ENCODE results near the gene MIS12. TPM values are rescaled to one million over a fixed set of nuclear protein-coding genes. Genes with fewer than 3 reads are reported as not detected.

Gene MIS12
- total and polyA plus RNA-seq, 2 donors (not counting 1 experiment from before 2014, with no cell fraction given) = 20.9 to 41.1 TPM

- no peaks in the 10 kb centered on the region for H3K27me3 ChIP-seq (replicated peaks in 1 of 4; ENCODE audit: control extremely low read depth in 1 of 4, control insufficient read depth in 3 of 4, insufficient read depth in 4 of 4, low read length in 3 of 4)
- Mint-ChIP-seq H3K4me1 (peaks cover 16% of the 10 kb centered on the region), H3K27ac (no peak overlapping the region), H3K4me3 (no peak overlapping the region), H3K9me3 (ENCODE audit: insufficient read depth) (no peaks in the 10 kb centered on the region), H3K27me3 (no peaks in the 10 kb centered on the region)
- no peaks in the 10 kb centered on the region for H4K20me1 ChIP-seq (ENCODE audit: control insufficient read depth, insufficient read depth, low read length, poor library complexity, severe bottlenecking)
- DNase-seq (peak; percentile 27), ATAC-seq (ENCODE audit: low read depth) (no peak)
- TF ChIP-seq EZH2 (IDR thresholded peaks at IDR 0.05; ENCODE audit: borderline replicate concordance, insufficient read depth, low read depth, low read length, poor library complexity, severe bottlenecking) = no peak
- TF ChIP-seq, protein P1, sequence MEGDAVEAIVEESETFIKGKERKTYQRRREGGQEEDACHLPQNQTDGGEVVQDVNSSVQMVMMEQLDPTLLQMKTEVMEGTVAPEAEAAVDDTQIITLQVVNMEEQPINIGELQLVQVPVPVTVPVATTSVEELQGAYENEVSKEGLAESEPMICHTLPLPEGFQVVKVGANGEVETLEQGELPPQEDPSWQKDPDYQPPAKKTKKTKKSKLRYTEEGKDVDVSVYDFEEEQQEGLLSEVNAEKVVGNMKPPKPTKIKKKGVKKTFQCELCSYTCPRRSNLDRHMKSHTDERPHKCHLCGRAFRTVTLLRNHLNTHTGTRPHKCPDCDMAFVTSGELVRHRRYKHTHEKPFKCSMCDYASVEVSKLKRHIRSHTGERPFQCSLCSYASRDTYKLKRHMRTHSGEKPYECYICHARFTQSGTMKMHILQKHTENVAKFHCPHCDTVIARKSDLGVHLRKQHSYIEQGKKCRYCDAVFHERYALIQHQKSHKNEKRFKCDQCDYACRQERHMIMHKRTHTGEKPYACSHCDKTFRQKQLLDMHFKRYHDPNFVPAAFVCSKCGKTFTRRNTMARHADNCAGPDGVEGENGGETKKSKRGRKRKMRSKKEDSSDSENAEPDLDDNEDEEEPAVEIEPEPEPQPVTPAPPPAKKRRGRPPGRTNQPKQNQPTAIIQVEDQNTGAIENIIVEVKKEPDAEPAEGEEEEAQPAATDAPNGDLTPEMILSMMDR (IDR thresholded peaks at IDR 0.05) = no peak
- H3K79me2 ChIP-seq (ENCODE audit: control insufficient read depth, insufficient read depth, low read length) = no peaks in the 10 kb centered on the region
- no peak overlapping the region for H3K4me2 ChIP-seq (replicated peaks; ENCODE audit: low read depth, low read length, poor library complexity, severe bottlenecking)
- peaks cover 5 to 6% of the 10 kb centered on the region in 2 donors for H3K4me1 ChIP-seq (ENCODE audit: control insufficient read depth in 2 of 2, insufficient read depth in 2 of 2, low read length in 2 of 2)
- no peak overlapping the region for H3K4me3 ChIP-seq (ENCODE audit: control extremely low read depth in 1 of 5, extremely low read depth in 1 of 5, insufficient read depth in 1 of 5, low read depth in 2 of 5, low read length in 4 of 5)
- CTCF ChIA-PET = no interaction called here
- intact Hi-C loops (cut with micrococcal nuclease) = no loop called here
- no peak overlapping the region for H3K9ac ChIP-seq (ENCODE audit: low read length)
- no peak overlapping the region for H2AFZ ChIP-seq (ENCODE audit: insufficient read depth, low read depth, low read length, poor library complexity, severe bottlenecking)
- POLR2A ChIA-PET = no interaction called here
- H3K36me3 ChIP-seq (replicated peaks in 1 of 2; ENCODE audit: control extremely low read depth in 1 of 2, control insufficient read depth in 1 of 2, extremely low read depth in 1 of 2, insufficient read depth in 2 of 2, low read length in 1 of 2) = peaks cover 0 to 53% of the 10 kb centered on the region in 2 experiments
- no peak overlapping the region for H3K27ac ChIP-seq (ENCODE audit: low read length in 2 of 2)
- WGBS (ENCODE audit: insufficient coverage) = 92% methylated on average over 2 of the region's 5 CpGs
- peaks cover 0 to 4% (median 0%) of the 10 kb centered on the region in 3 donors for H3K9me3 ChIP-seq (ENCODE audit: control extremely low read depth in 1 of 3, control insufficient read depth in 2 of 3, insufficient read depth in 1 of 3, low read length in 2 of 3)
These were observed 29.9 kb downstream of the MIS12 start for GRCh38 chr17:5516060-5516792.

GRCh38 chr17:5522476-5522875 lies 36.1 kb downstream of the MIS12 start:
- H3K4me3 Mint-ChIP-seq = no peak overlapping the region
- CTCF ChIA-PET = no interaction called here
- no peak for DNase-seq
- Histone ChIP-seq H3K4me1 (ENCODE audit: control insufficient read depth in 2 of 2, insufficient read depth in 2 of 2, low read length in 2 of 2) (no peaks in the 10 kb centered on the region), H4K20me1 (ENCODE audit: control insufficient read depth, insufficient read depth, low read length, poor library complexity, severe bottlenecking) (no peaks in the 10 kb centered on the region), H2AFZ (ENCODE audit: insufficient read depth, low read depth, low read length, poor library complexity, severe bottlenecking) (no peak overlapping the region), H3K79me2 (ENCODE audit: control insufficient read depth, insufficient read depth, low read length) (no peaks in the 10 kb centered on the region), H3K9me3 (ENCODE audit: control extremely low read depth in 1 of 3, control insufficient read depth in 2 of 3, insufficient read depth in 1 of 3, low read length in 2 of 3) (no peaks in the 10 kb centered on the region), H3K9ac (ENCODE audit: low read length) (no peak overlapping the region), H3K4me3 (ENCODE audit: control extremely low read depth in 1 of 5, extremely low read depth in 1 of 5, insufficient read depth in 1 of 5, low read depth in 2 of 5, low read length in 4 of 5) (no peak overlapping the region), H3K36me3 (replicated peaks in 1 of 2; ENCODE audit: control extremely low read depth in 1 of 2, control insufficient read depth in 1 of 2, extremely low read depth in 1 of 2, insufficient read depth in 2 of 2, low read length in 1 of 2) (peaks cover 0 to 55% of the 10 kb centered on the region in 2 experiments), H3K27ac (ENCODE audit: low read length in 2 of 2) (no peak overlapping the region), H3K4me2 (replicated peaks; ENCODE audit: low read depth, low read length, poor library complexity, severe bottlenecking) (no peak overlapping the region), H3K27me3 (replicated peaks in 1 of 4; ENCODE audit: control extremely low read depth in 1 of 4, control insufficient read depth in 3 of 4, insufficient read depth in 4 of 4, low read length in 3 of 4) (no peaks in the 10 kb centered on the region)
- 100% methylated on average over 1 of the region's 1 CpG for WGBS (ENCODE audit: insufficient coverage)
- intact Hi-C loops (cut with micrococcal nuclease) = no loop called here
- no peak overlapping the region for H3K27ac Mint-ChIP-seq
- no peaks in the 10 kb centered on the region for H3K9me3 Mint-ChIP-seq (ENCODE audit: insufficient read depth)
- no peak for ATAC-seq (ENCODE audit: low read depth)
- no peaks in the 10 kb centered on the region for H3K27me3 Mint-ChIP-seq
- TF ChIP-seq EZH2 (IDR thresholded peaks at IDR 0.05; ENCODE audit: borderline replicate concordance, insufficient read depth, low read depth, low read length, poor library complexity, severe bottlenecking) = no peak
- TF ChIP-seq, protein P1 (IDR thresholded peaks at IDR 0.05) = no peak
- H3K4me1 Mint-ChIP-seq = no peaks in the 10 kb centered on the region
- POLR2A ChIA-PET = interaction anchor here (0.6 kb wide), 1 partner anchor 36 kb away, joined by 6 read pairs; the partner anchor contains the start of gene MIS12

Data from B cell (primary cell).